Upper lobe of left lung (tissue), 6 donors: Measurements from ENCODE around the gene NUDT8. TPM values are rescaled to one million over a fixed set of nuclear protein-coding genes. Genes with fewer than 3 reads are reported as not detected.
A peak's percentile ranks its signal among the peaks of the same experiment; 100 is the strongest.

Experiments used
- ATAC-seq, 2 donors: fragments of 200-7000 bp; cut with Tn5 transposase; one replicate each; pipeline ENCODE4 v1.9.1; 2022; ENCODE audit warnings: mild to moderate bottlenecking in 2 of 2, moderate library complexity in 2 of 2; ENCODE audit not compliant: low FRiP score in 2 of 2
- DNase-seq, 2 donors: peaks; one replicate each; pipeline ENCODE4 v3.0.0-alpha.2; 2019 to 2020
- H3K27ac ChIP-seq, 4 donors: fragments of 200-600 bp; sonication (generic); one replicate each; pipeline ENCODE4 v1.5.1; 2016 to 2019
- H3K27me3 ChIP-seq, 4 donors: fragments of 200-600 bp; sonication (generic); one replicate each; pipeline ENCODE4 v1.5.1; 2017 to 2019
- H3K36me3 ChIP-seq, 4 donors: fragments of 200-600 bp; sonication (generic); one replicate each; pipeline ENCODE4 v1.5.1; 2016 to 2019
- H3K4me1 ChIP-seq, 4 donors: fragments of 200-600 bp; sonication (generic); one replicate each; pipeline ENCODE4 v1.5.1; 2018 to 2019
- H3K4me3 ChIP-seq, 4 donors: fragments of 200-600 bp; sonication (generic); one replicate each; pipeline ENCODE4 v1.5.1; 2017 to 2019; ENCODE audit warnings: mild to moderate bottlenecking in 2 of 4, moderate library complexity in 1 of 4
- H3K9me3 ChIP-seq, 4 donors: fragments of 200-600 bp; sonication (generic); one replicate each; pipeline ENCODE4 v1.5.1; 2018 to 2019
- CTCF ChIP-seq, 6 experiments: fragments of 450-650 bp in 4 of 6; fragments of 200-600 bp in 2 of 6; sonication (generic) in 2 of 6; IDR thresholded peaks; one replicate each; pipeline ENCODE4 v1.5.1; 2016 to 2019; ENCODE audit warnings: antibody characterized with exemption in 6 of 6
- EP300 ChIP-seq, 4 donors: sonication (generic); formaldehyde crosslinking; IDR thresholded peaks; one replicate each; pipeline ENCODE4 v1.5.1; 2017; ENCODE audit warnings: antibody characterized with exemption in 4 of 4, control low read depth in 2 of 4
- POLR2A ChIP-seq, 4 donors: fragments of 450-650 bp; IDR thresholded peaks; one replicate each; pipeline ENCODE4 v1.5.1; 2016 to 2017; ENCODE audit warnings: antibody characterized with exemption in 4 of 4, mild to moderate bottlenecking in 2 of 4
- POLR2AphosphoS5 ChIP-seq, 2 donors: sonication (generic); formaldehyde crosslinking; IDR thresholded peaks; one replicate each; pipeline ENCODE4 v1.5.1; 2017; ENCODE audit warnings: antibody characterized with exemption in 2 of 2
- WGBS, 2 donors: methylation state at CpG; one replicate each; pipeline ENCODE4 v1.1.5; 2017 to 2018; 5-methylcytosine and 5-hydroxymethylcytosine counted together
- small RNA-seq, 4 donors: library from RNA; depleted of rRNA; stranded (forward); fragments of <200 nt; gene quantifications; one replicate each; pipeline ENCODE3, GENCODE V24; 2016
- total RNA-seq, 6 donors: library from RNA; depleted of rRNA in 4 of 6; stranded (reverse); fragments of >200 nt in 4 of 6; gene quantifications; one replicate each; pipeline versions ENCODE4 v1.1.0 to v1.2.1, GENCODE V29; 2016 to 2021
- donor health status: DM: no; HTN: no; CAD: no; lungs with moderate emphysema.
- donor health status: DM: no; HTN: yes; CAD: no; lungs with severe emphysema.

Gene NUDT8
- total RNA-seq, 6 donors from 2014 or later, result 4.3 to 17.8 (median 13.9) TPM; not detected in 1

- DNase-seq, result peak; percentile 93 to 98
These were observed 46.2 kb downstream of the NUDT8 start, which contains the start of gene GSTP1 for GRCh38 chr11:67583247-67584204. Gene GSTP1 (plus strand): TSS chr11:67583812. CDS start chr11:67583844, 32 bp downstream.

GRCh38 chr11:67582011-67582410, 47.7 kb downstream of the NUDT8 start:
- TF ChIP-seq POLR2AphosphoS5 (IDR thresholded peaks at IDR 0.05), result no peak
- Histone ChIP-seq H3K27me3 (no peaks in the 10 kb centered on the region), H3K4me3 (no peak overlapping the region), H3K36me3 (peaks cover 0 to 21% (median 17%) of the 10 kb centered on the region in 4 donors), H3K4me1 (peaks cover 21 to 38% (median 33%) of the 10 kb centered on the region in 4 donors), H3K27ac (peak overlapping the region; percentile 91 to 99 (median 97)), H3K9me3 (no peaks in the 10 kb centered on the region)
- whole genome bisulfite sequencing, 2 donors, result 49 to 70% methylated on average over 4 of the region's 4 CpGs
- ATAC-seq, result no peak
- DNase-seq, result no peak

More at GRCh38 chr11:67583247-67584204, 46.2 kb downstream of the NUDT8 start, which contains the start of gene GSTP1:
- H3K4me3 ChIP-seq, result peak within 1 kb of the TSS; percentile 58 to 94 (median 78)
- H3K36me3 ChIP-seq, result peaks cover 0 to 34% (median 23%) of the 10 kb centered on the region in 4 donors
- no peaks in the 10 kb centered on the region for H3K27me3 ChIP-seq
- peak; percentile 83 to 95 for TF ChIP-seq POLR2AphosphoS5 (IDR thresholded peaks at IDR 0.05)
- peak in 3 of 4 donors; percentile 92 to 95 (median 92) for TF ChIP-seq POLR2A (IDR thresholded peaks at IDR 0.05)
- peak; percentile 86 to 97 (median 93) for TF ChIP-seq CTCF (IDR thresholded peaks at IDR 0.05)
- TF ChIP-seq EP300 (IDR thresholded peaks at IDR 0.05), result peak in 2 of 4 donors; percentile 16 to 41
- WGBS, 2 donors, result 4 to 5% methylated on average over 31 to 36 of the region's 81 CpGs
- peak within 1 kb of the TSS; percentile 91 to 99 (median 97) for H3K27ac ChIP-seq
- no peaks in the 10 kb centered on the region for H3K9me3 ChIP-seq
- H3K4me1 ChIP-seq, result peaks cover 21 to 38% (median 33%) of the 10 kb centered on the region in 4 donors
- ATAC-seq, result peak; percentile 94 to 96

GRCh38 chr11:67581469-67581868, 48.3 kb downstream of the NUDT8 start:
- 48 to 54% methylated on average over 11 of the region's 11 CpGs for WGBS, 2 donors
- TF ChIP-seq EP300 (IDR thresholded peaks at IDR 0.05), result no peak
- TF ChIP-seq POLR2AphosphoS5 (IDR thresholded peaks at IDR 0.05), result no peak
- no peak for TF ChIP-seq POLR2A (IDR thresholded peaks at IDR 0.05)
- no peak for TF ChIP-seq CTCF (IDR thresholded peaks at IDR 0.05)
- DNase-seq, result peak in 1 of 2 donors; percentile 75
- Histone ChIP-seq H3K4me3 (no peak overlapping the region), H3K27me3 (no peaks in the 10 kb centered on the region), H3K4me1 (peaks cover 21 to 38% (median 33%) of the 10 kb centered on the region in 4 donors), H3K9me3 (no peaks in the 10 kb centered on the region), H3K36me3 (peaks cover 0 to 19% (median 16%) of the 10 kb centered on the region in 4 donors), H3K27ac (peak overlapping the region; percentile 73 to 97 (median 94))
- no peak for ATAC-seq

GRCh38 chr11:67577951-67578350, 51.8 kb downstream of the NUDT8 start:
- ATAC-seq (no peak), DNase-seq (no peak)
- no peak overlapping the region for H3K27ac ChIP-seq
- H3K27me3 ChIP-seq, result no peaks in the 10 kb centered on the region
- 65 to 82% methylated on average over 3 to 6 of the region's 6 CpGs for WGBS, 2 donors
- no peaks in the 10 kb centered on the region for H3K36me3 ChIP-seq
- peaks cover 2 to 17% (median 15%) of the 10 kb centered on the region in 4 donors for H3K4me1 ChIP-seq
- H3K4me3 ChIP-seq, result no peak overlapping the region
- H3K9me3 ChIP-seq, result no peaks in the 10 kb centered on the region
- TF ChIP-seq EP300 (IDR thresholded peaks at IDR 0.05) (no peak), CTCF (IDR thresholded peaks at IDR 0.05) (no peak), POLR2A (IDR thresholded peaks at IDR 0.05) (no peak), POLR2AphosphoS5 (IDR thresholded peaks at IDR 0.05) (no peak)

Small RNAs within 50 kb of the gene (small RNA-seq; reads per million reads assigned to genes)
- 0 reads per million in 4 donors for gene AP003385.3

Other genes with a start within 250 kb of the NUDT8 start
- gene RAD9A, start 238.0 kb downstream of the NUDT8 start, total RNA-seq, result 100 to 1,000 TPM in 1 of 6 donors, 10 to 100 TPM in 5; 20.4 to 115 (median 28.2) TPM
- 100 to 1,000 TPM in 3 of 6 donors, 10 to 100 TPM in 3; 83.8 to 191 (median 135) TPM for gene PPP1CA, start 228.1 kb downstream of the NUDT8 start, total RNA-seq
- gene TBC1D10C, start 225.9 kb downstream of the NUDT8 start, total RNA-seq, result 10 to 100 TPM in 5 of 6 donors, 1 to 10 TPM in 1; 8.4 to 45.3 (median 32.7) TPM
- 1 to 10 TPM in 2 of 6 donors, under 1 TPM in 4; 0.49 to 4.2 (median 0.89) TPM for gene CARNS1, start 214.3 kb downstream of the NUDT8 start, total RNA-seq
- 10 to 100 TPM; 35.2 to 94.3 (median 50.4) TPM for gene RPS6KB2, start 201.4 kb downstream of the NUDT8 start, total RNA-seq
- gene PTPRCAP, start 192.3 kb downstream of the NUDT8 start, total RNA-seq, result 10 to 100 TPM; 12.8 to 34.0 (median 18.0) TPM
- gene CORO1B, start 186.5 kb downstream of the NUDT8 start, total RNA-seq, result 100 to 1,000 TPM in 4 of 6 donors, 10 to 100 TPM in 2; 49.0 to 178 (median 118) TPM
- not detected for gene GPR152, start 177.2 kb downstream of the NUDT8 start, total RNA-seq
- gene CABP4, start 174.6 kb downstream of the NUDT8 start, total RNA-seq, result 1 to 10 TPM; 1.5 to 4.7 (median 2.3) TPM
- 100 to 1,000 TPM in 1 of 6 donors, 10 to 100 TPM in 5; 51.2 to 102 (median 75.2) TPM for gene TMEM134, start 160.7 kb downstream of the NUDT8 start, total RNA-seq
- gene AIP, start 146.9 kb downstream of the NUDT8 start, total RNA-seq, result 100 to 1,000 TPM in 1 of 6 donors, 10 to 100 TPM in 5; 51.1 to 101 (median 75.3) TPM
- 10 to 100 TPM; 32.0 to 90.1 (median 40.7) TPM for gene PITPNM1, start 124.6 kb downstream of the NUDT8 start, total RNA-seq
- gene CDK2AP2, start 121.8 kb downstream of the NUDT8 start, total RNA-seq, result 100 to 1,000 TPM in 2 of 6 donors, 10 to 100 TPM in 4; 36.7 to 119 (median 89.0) TPM
- gene CABP2, start 106.5 kb downstream of the NUDT8 start, total RNA-seq, result not detected
- gene GSTP1, start 46.1 kb downstream of the NUDT8 start, total RNA-seq, result 1,000 to 10,000 TPM in 4 of 6 donors, 100 to 1,000 TPM in 2; 600 to 1,952 (median 1,144) TPM
- gene NDUFV1, start 23.0 kb downstream of the NUDT8 start, total RNA-seq, result 100 to 1,000 TPM; 169 to 395 (median 205) TPM
- not detected for gene TBX10, start 9.8 kb upstream of the NUDT8 start, total RNA-seq
- gene ACY3, start 20.8 kb upstream of the NUDT8 start, total RNA-seq, result 1 to 10 TPM in 1 of 6 donors, under 1 TPM in 1, not detected in 4; 0.37 to 3.2 TPM
- gene ALDH3B2, start 44.7 kb upstream of the NUDT8 start, total RNA-seq, result 1 to 10 TPM in 2 of 6 donors, under 1 TPM in 3, not detected in 1; 0.30 to 6.4 (median 0.86) TPM